HG03196 (cell line): Measurements from ENCODE around the gene PSMC3.
A peak's percentile ranks its signal among the peaks of the same experiment; 100 is the strongest.
"Not testable (repeated sequence)": the region's sequence is repeated elsewhere in the genome, so short reads cannot be mapped to it uniquely, and the experiment has no call there.

Experiments used
- ATAC-seq: cut with Tn5 transposase; IDR thresholded peaks from one replicate; pipeline ENCODE4 v1.9.1; 2021; ENCODE audit not compliant: unreplicated experiment

PSMC3 gene

GRCh38 chr11:47426062-47426956, at the start of gene PSMC3:
TSS of gene PSMC3 (minus strand) at chr11:47426439. CDS start at chr11:47426279, 160 bp downstream.
- peak; percentile 94 for ATAC-seq

GRCh38 chr11:47470671-47471070, 44.4 kb upstream of the PSMC3 start:
- no peak for ATAC-seq

GRCh38 chr11:47469361-47470179, 43.3 kb upstream of the PSMC3 start:
- no peak for ATAC-seq

- ATAC-seq, result no peak
Observed at GRCh38 chr11:47468598-47469214, 42.5 kb upstream of the PSMC3 start.

- no peak for ATAC-seq
Observed at GRCh38 chr11:47467357-47467756, 41.1 kb upstream of the PSMC3 start.

- no peak for ATAC-seq
Observed at GRCh38 chr11:47466701-47467250, 40.5 kb upstream of the PSMC3 start.

- ATAC-seq, result no peak
Observed at GRCh38 chr11:47466201-47466600, 40.0 kb upstream of the PSMC3 start.

- ATAC-seq, result no peak
Observed at GRCh38 chr11:47464483-47464882, 38.2 kb upstream of the PSMC3 start.

GRCh38 chr11:47461876-47462275, 35.6 kb upstream of the PSMC3 start:
- no peak for ATAC-seq

- ATAC-seq, result no peak
Observed at GRCh38 chr11:47460571-47461235, 34.5 kb upstream of the PSMC3 start.

GRCh38 chr11:47454258-47454671, 28.0 kb upstream of the PSMC3 start:
- ATAC-seq, result not testable (repeated sequence)

GRCh38 chr11:47453365-47453764, 27.1 kb upstream of the PSMC3 start:
- no peak for ATAC-seq

GRCh38 chr11:47451990-47452389, 25.8 kb upstream of the PSMC3 start:
- no peak for ATAC-seq

GRCh38 chr11:47451436-47451835, 25.2 kb upstream of the PSMC3 start:
- ATAC-seq, result no peak

GRCh38 chr11:47449541-47449940, 23.3 kb upstream of the PSMC3 start:
- ATAC-seq, result no peak

- ATAC-seq, result no peak
Observed at GRCh38 chr11:47448566-47449427, 22.6 kb upstream of the PSMC3 start, which contains the start of gene RAPSN. TSS of gene RAPSN (minus strand) at chr11:47449136. CDS start at chr11:47448964, 172 bp downstream.

GRCh38 chr11:47447906-47448305, 21.7 kb upstream of the PSMC3 start:
- ATAC-seq, result no peak

GRCh38 chr11:47446833-47447232, 20.6 kb upstream of the PSMC3 start:
- no peak for ATAC-seq

GRCh38 chr11:47445840-47446239, 19.6 kb upstream of the PSMC3 start:
- no peak for ATAC-seq

- no peak for ATAC-seq
Observed at GRCh38 chr11:47443817-47444216, 17.6 kb upstream of the PSMC3 start.
